HL-60 (cell line): ENCODE results near the gene SBNO2.

Source experiments
- DNase-seq, 2 experiments: peaks; one replicate each; pipeline ENCODE4 v3.0.0-alpha.2; 2010 to 2020; ENCODE audit warnings: low read depth in 1 of 2, low spot score in 1 of 2
- H3K27ac ChIP-seq: fragments of 250-450 bp; sonication (Bioruptor Pico); replicated peaks from 2 replicates; pipeline ENCODE4 v1.5.1; 2020; ENCODE audit warnings: mild to moderate bottlenecking, moderate library complexity
- H3K27me3 ChIP-seq: fragments of 250-450 bp; sonication (Bioruptor Pico); 2 replicates; pipeline ENCODE4 v1.5.1; 2021; ENCODE audit warnings: mild to moderate bottlenecking, moderate library complexity; ENCODE audit not compliant: insufficient read depth, poor library complexity, severe bottlenecking
- H3K4me3 ChIP-seq: replicated peaks from 2 replicates; pipeline ENCODE4 v1.5.1; 2011; ENCODE audit warnings: mild to moderate bottlenecking, control low read depth, low read length; ENCODE audit not compliant: insufficient read depth
- GABPA ChIP-seq: IDR thresholded peaks from 2 replicates; pipeline ENCODE4 v1.6.1; 2012; ENCODE audit warnings: low read depth
- POLR2AphosphoS5 ChIP-seq: IDR thresholded peaks from 2 replicates; pipeline ENCODE4 v1.6.1; 2012; ENCODE audit warnings: low read depth
- SPI1 ChIP-seq: IDR thresholded peaks from 2 replicates; pipeline ENCODE4 v1.6.1; 2012; ENCODE audit warnings: low read depth, mild to moderate bottlenecking, borderline replicate concordance
- TF ChIP-seq, protein P1 (sequence below): IDR thresholded peaks from one replicate; pipeline ENCODE4 v1.5.1; 2011; ENCODE audit warnings: low read length, control low read depth, inconsistent platforms; ENCODE audit not compliant: insufficient read depth
- TF ChIP-seq, protein P2 (sequence below): IDR thresholded peaks from 2 replicates; pipeline ENCODE4 v1.6.1; 2012; ENCODE audit warnings: low read depth; ENCODE audit not compliant: insufficient replicate concordance

The SBNO2 gene

DNA sequence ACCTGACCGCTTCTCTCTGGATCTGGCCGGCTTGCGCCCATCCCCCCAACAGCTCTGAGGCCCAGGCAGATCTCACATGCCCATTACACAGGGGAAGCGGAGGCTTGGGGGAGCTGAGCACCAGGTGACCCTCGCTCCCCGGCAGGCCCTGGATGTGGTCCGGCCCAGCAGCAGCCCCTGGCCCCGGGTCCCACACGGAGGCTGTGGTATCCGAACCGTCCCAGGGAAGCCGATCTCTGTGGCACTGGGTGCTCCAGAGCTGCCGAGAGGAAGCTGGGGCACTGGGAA is 27.7 kb downstream of the SBNO2 start:
- Histone ChIP-seq H3K4me3 (no peak overlapping the region), H3K27me3 (no peaks in the 10 kb centered on the region), H3K27ac (no peak overlapping the region)
- TF ChIP-seq, protein P1, sequence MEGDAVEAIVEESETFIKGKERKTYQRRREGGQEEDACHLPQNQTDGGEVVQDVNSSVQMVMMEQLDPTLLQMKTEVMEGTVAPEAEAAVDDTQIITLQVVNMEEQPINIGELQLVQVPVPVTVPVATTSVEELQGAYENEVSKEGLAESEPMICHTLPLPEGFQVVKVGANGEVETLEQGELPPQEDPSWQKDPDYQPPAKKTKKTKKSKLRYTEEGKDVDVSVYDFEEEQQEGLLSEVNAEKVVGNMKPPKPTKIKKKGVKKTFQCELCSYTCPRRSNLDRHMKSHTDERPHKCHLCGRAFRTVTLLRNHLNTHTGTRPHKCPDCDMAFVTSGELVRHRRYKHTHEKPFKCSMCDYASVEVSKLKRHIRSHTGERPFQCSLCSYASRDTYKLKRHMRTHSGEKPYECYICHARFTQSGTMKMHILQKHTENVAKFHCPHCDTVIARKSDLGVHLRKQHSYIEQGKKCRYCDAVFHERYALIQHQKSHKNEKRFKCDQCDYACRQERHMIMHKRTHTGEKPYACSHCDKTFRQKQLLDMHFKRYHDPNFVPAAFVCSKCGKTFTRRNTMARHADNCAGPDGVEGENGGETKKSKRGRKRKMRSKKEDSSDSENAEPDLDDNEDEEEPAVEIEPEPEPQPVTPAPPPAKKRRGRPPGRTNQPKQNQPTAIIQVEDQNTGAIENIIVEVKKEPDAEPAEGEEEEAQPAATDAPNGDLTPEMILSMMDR, result no peak
- no peak for TF ChIP-seq POLR2AphosphoS5
- TF ChIP-seq SPI1, result no peak
- TF ChIP-seq, protein P2, sequence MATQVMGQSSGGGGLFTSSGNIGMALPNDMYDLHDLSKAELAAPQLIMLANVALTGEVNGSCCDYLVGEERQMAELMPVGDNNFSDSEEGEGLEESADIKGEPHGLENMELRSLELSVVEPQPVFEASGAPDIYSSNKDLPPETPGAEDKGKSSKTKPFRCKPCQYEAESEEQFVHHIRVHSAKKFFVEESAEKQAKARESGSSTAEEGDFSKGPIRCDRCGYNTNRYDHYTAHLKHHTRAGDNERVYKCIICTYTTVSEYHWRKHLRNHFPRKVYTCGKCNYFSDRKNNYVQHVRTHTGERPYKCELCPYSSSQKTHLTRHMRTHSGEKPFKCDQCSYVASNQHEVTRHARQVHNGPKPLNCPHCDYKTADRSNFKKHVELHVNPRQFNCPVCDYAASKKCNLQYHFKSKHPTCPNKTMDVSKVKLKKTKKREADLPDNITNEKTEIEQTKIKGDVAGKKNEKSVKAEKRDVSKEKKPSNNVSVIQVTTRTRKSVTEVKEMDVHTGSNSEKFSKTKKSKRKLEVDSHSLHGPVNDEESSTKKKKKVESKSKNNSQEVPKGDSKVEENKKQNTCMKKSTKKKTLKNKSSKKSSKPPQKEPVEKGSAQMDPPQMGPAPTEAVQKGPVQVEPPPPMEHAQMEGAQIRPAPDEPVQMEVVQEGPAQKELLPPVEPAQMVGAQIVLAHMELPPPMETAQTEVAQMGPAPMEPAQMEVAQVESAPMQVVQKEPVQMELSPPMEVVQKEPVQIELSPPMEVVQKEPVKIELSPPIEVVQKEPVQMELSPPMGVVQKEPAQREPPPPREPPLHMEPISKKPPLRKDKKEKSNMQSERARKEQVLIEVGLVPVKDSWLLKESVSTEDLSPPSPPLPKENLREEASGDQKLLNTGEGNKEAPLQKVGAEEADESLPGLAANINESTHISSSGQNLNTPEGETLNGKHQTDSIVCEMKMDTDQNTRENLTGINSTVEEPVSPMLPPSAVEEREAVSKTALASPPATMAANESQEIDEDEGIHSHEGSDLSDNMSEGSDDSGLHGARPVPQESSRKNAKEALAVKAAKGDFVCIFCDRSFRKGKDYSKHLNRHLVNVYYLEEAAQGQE, result no peak
- no peak for TF ChIP-seq GABPA
- DNase-seq, result no peak

DNA sequence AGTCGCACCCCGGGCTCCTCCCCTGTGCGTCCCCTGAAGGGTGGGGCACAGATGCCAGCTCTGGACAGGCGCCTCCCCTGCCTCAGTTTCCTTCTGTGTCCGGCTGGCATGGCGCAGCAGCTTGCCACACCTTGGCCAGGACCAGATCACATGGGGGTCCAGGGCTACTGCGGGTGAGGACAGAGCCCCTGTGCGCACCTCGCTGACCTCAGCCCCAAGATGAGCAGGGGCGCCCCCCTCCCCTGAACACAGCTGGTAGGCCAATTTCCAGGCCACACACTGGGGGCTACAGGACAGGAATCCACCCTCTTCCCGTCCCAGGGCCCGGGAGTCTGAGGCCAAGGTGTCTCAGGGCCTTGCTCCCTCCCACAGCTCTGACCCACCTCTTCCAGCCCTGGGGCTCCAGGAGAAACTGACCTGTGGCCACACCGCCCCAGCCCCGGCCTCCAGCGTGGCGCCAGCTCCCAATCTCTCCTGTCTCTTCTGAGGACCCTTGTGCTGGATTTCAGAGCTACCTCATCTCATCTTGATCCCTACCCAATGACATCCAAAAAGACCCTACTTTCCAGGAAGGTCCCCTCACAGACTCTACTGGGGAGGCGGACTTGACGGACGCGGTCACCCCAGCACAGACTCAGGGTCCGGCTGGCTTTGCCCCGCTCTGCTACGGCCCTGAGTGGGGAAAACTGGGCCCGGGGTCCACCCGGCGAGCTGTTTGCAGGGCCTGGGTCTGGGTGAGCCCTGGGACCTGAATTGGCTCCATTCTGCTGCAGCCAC is 28.2 kb downstream of the SBNO2 start:
- TF ChIP-seq, protein P2, result no peak
- TF ChIP-seq POLR2AphosphoS5, result no peak
- TF ChIP-seq, protein P1, result no peak
- no peak for TF ChIP-seq SPI1
- TF ChIP-seq GABPA, result no peak
- DNase-seq, result no peak
- Histone ChIP-seq H3K27ac (no peak overlapping the region), H3K4me3 (no peak overlapping the region), H3K27me3 (no peaks in the 10 kb centered on the region)

DNA sequence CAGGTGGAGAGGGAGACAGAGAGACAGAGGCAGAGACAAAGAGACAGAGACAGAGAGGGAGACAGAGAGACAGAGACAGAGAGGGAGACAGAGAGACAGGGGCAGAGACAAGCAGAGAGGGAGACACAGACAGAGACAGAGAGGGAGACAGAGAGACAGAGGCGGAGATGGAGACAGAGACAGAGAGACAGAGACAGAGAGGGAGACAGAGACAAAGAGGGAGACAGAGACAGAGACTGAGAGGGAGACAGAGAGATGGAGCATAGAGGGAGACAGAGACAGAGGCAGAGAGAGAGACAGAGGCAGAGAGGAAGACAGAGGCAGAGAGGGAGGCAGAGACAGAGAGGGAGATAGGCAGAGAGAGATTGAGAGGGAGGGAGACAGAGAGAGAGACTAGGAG is 29.3 kb downstream of the SBNO2 start:
- no peak overlapping the region for H3K27ac ChIP-seq
- TF ChIP-seq GABPA (no peak), POLR2AphosphoS5 (no peak), SPI1 (no peak)
- TF ChIP-seq, protein P1, result no peak
- TF ChIP-seq, protein P2, result no peak

More for the DNA sequence above, 29.3 kb downstream of the SBNO2 start:
- Histone ChIP-seq H3K4me3 (no peak overlapping the region), H3K27me3 (no peaks in the 10 kb centered on the region)
- no peak for DNase-seq
